Glomerular visceral epithelial cell (primary cell): ENCODE measurements around the gene ARHGEF10L.
A peak's percentile ranks its signal among the peaks of the same experiment; 100 is the strongest.
"Not testable (repeated sequence)": the region's sequence is repeated elsewhere in the genome, so short reads cannot be mapped to it uniquely, and the experiment has no call there.

ENCODE experiments used
- DNase-seq: peaks from one replicate; pipeline ENCODE4 v3.0.0-alpha.2; 2016; ENCODE audit errors: extremely low spot score

ARHGEF10L gene

GRCh38 chr1:17539477-17540254 is at the start of gene ARHGEF10L:
ARHGEF10L (plus strand) TSS chr1:17539698; CDS start chr1:17580596, 40,898 bp downstream.
- no peak for DNase-seq

- DNase-seq, result not testable (repeated sequence)
Measured at GRCh38 chr1:17489768-17490417, 49.6 kb upstream of the ARHGEF10L start.

GRCh38 chr1:17490667-17491066 is 48.8 kb upstream of the ARHGEF10L start:
- DNase-seq, result not testable (repeated sequence)

- peak; percentile 78 for DNase-seq
Measured at GRCh38 chr1:17494114-17494729, 45.3 kb upstream of the ARHGEF10L start.

GRCh38 chr1:17496419-17496818 is 43.1 kb upstream of the ARHGEF10L start:
- no peak for DNase-seq

- no peak for DNase-seq
Measured at GRCh38 chr1:17498214-17498613, 41.3 kb upstream of the ARHGEF10L start.

GRCh38 chr1:17502326-17502778 is 37.1 kb upstream of the ARHGEF10L start:
- peak; percentile 81 for DNase-seq

GRCh38 chr1:17503146-17503545 is 36.4 kb upstream of the ARHGEF10L start:
- DNase-seq, result no peak

GRCh38 chr1:17507200-17507599 is 32.3 kb upstream of the ARHGEF10L start:
- DNase-seq, result not testable (repeated sequence)

- no peak for DNase-seq
Measured at GRCh38 chr1:17507915-17508314, 31.6 kb upstream of the ARHGEF10L start.

GRCh38 chr1:17509363-17509762 is 30.1 kb upstream of the ARHGEF10L start:
- no peak for DNase-seq

- DNase-seq, result no peak
Measured at GRCh38 chr1:17510138-17510537, 29.4 kb upstream of the ARHGEF10L start.

GRCh38 chr1:17511188-17511587 is 28.3 kb upstream of the ARHGEF10L start:
- DNase-seq, result no peak

- no peak for DNase-seq
Measured at GRCh38 chr1:17513131-17513530, 26.4 kb upstream of the ARHGEF10L start.

- DNase-seq, result no peak
Measured at GRCh38 chr1:17514776-17515175, 24.7 kb upstream of the ARHGEF10L start.

- DNase-seq, result no peak
Measured at GRCh38 chr1:17515902-17516301, 23.6 kb upstream of the ARHGEF10L start.

GRCh38 chr1:17516303-17517214 is 22.9 kb upstream of the ARHGEF10L start:
- DNase-seq, result no peak

GRCh38 chr1:17520041-17520440 is 19.5 kb upstream of the ARHGEF10L start:
- DNase-seq, result no peak

GRCh38 chr1:17520473-17521319 is 18.8 kb upstream of the ARHGEF10L start:
- no peak for DNase-seq

- DNase-seq, result no peak
Measured at GRCh38 chr1:17521946-17522612, 17.4 kb upstream of the ARHGEF10L start.
